Ishikawa (cell line): ENCODE data around the gene PRKN.

Experiments used
- CEBPB ChIP-seq: IDR thresholded peaks from 2 replicates; pipeline ENCODE4 v1.6.1; 2012
- CREB1 ChIP-seq: IDR thresholded peaks from 2 replicates; pipeline ENCODE4 v1.6.1; 2012; ENCODE audit warnings: low read depth
- EGR1 ChIP-seq: IDR thresholded peaks from 2 replicates; pipeline ENCODE4 v1.6.1; 2012
- EP300 ChIP-seq: IDR thresholded peaks from 2 replicates; pipeline ENCODE4 v1.6.1; 2012; ENCODE audit warnings: borderline replicate concordance
- RAD21 ChIP-seq: IDR thresholded peaks from 2 replicates; pipeline ENCODE4 v1.6.1; 2012; ENCODE audit warnings: low read depth
- TAF1 ChIP-seq: IDR thresholded peaks from 2 replicates; pipeline ENCODE4 v1.6.1; 2012; ENCODE audit warnings: low read depth, mild to moderate bottlenecking
- TCF12 ChIP-seq: IDR thresholded peaks from 2 replicates; pipeline ENCODE4 v1.6.1; 2012; ENCODE audit warnings: low read depth
- TEAD4 ChIP-seq: IDR thresholded peaks from 2 replicates; pipeline ENCODE4 v1.6.1; 2012
- YY1 ChIP-seq: IDR thresholded peaks from 2 replicates; pipeline ENCODE4 v1.6.1; 2012; ENCODE audit warnings: low read depth

- no peak for TF ChIP-seq EP300
- no peak for TF ChIP-seq TAF1
- TF ChIP-seq RAD21 = no peak
- no peak for TF ChIP-seq CEBPB
- TF ChIP-seq YY1 = no peak
- no peak for TF ChIP-seq EGR1
- TF ChIP-seq TCF12 = no peak
- TF ChIP-seq CREB1 = no peak
- no peak for TF ChIP-seq TEAD4
Observed at GRCh38 chr6:162751211-162751859, 23.8 kb upstream of the PRKN start.
